Activated T-helper 1 cell treated with anti-CD3 and anti-CD28 coated beads, Interleukin-12 subunit alpha, Interleukin-12 subunit beta, Interleukin-2, Interleukin-4 antibody, amounts not matched to agents 30 ng/mL and 10 ng/mL and 1 ng/mL, durations not matched to agents 14 hours and 24 hours and 36 hours (primary cell): ENCODE results near the gene VMAC. TPM values are rescaled to one million over a fixed set of nuclear protein-coding genes. Genes with fewer than 3 reads are reported as not detected.

ENCODE experiments used
- DNase-seq: peaks from one replicate; pipeline ENCODE4 v3.0.0; 2021; ENCODE audit warnings: low spot score
- H3K27ac Mint-ChIP-seq: one replicate; pipeline ENCODE4 v1.8.0; 2021; ENCODE audit warnings: mild to moderate bottlenecking, mixed read lengths
- H3K27me3 Mint-ChIP-seq: one replicate; pipeline ENCODE4 v1.8.0; 2022; ENCODE audit warnings: mild to moderate bottlenecking, moderate library complexity, mixed read lengths; ENCODE audit not compliant: insufficient read depth
- H3K36me3 Mint-ChIP-seq: one replicate; pipeline ENCODE4 v1.8.0; 2021; ENCODE audit warnings: low read depth, mixed read lengths
- H3K4me1 Mint-ChIP-seq: one replicate; pipeline ENCODE4 v1.8.0; 2021; ENCODE audit warnings: low read depth, mixed read lengths
- H3K4me3 Mint-ChIP-seq: one replicate; pipeline ENCODE4 v1.8.0; 2021; ENCODE audit warnings: mild to moderate bottlenecking, moderate library complexity, mixed read lengths
- H3K9me3 Mint-ChIP-seq: one replicate; pipeline ENCODE4 v1.8.0; 2021; ENCODE audit warnings: mixed read lengths
- intact Hi-C: fragments of 100-400 bp; cut with micrococcal nuclease; formaldehyde crosslinking; loops from one replicate; pipeline ENCODE4 v1.15.1; 2024
- total RNA-seq: library from RNA; stranded (reverse); gene quantifications from 2 replicates; pipeline ENCODE4 v1.2.3, GENCODE V29; 2022

The VMAC gene
- total RNA-seq, 1 donor from 2014 or later = 3.5 TPM

- peak; percentile 27 for DNase-seq
- H3K4me1 Mint-ChIP-seq = peaks cover 70% of the 10 kb centered on the region
- H3K27me3 Mint-ChIP-seq = no peaks in the 10 kb centered on the region
- peaks cover 28% of the 10 kb centered on the region for H3K36me3 Mint-ChIP-seq
- intact Hi-C loops = no loop called here
- no peaks in the 10 kb centered on the region for H3K9me3 Mint-ChIP-seq
- peak overlapping the region; percentile 95 for H3K27ac Mint-ChIP-seq
- peak overlapping the region; percentile 68 for H3K4me3 Mint-ChIP-seq
These were observed 45.2 kb downstream of the VMAC start for GRCh38 chr19:5949792-5950305.

GRCh38 chr19:5950741-5951140 is 46.1 kb downstream of the VMAC start:
- Mint-ChIP-seq H3K4me3 (no peak overlapping the region), H3K4me1 (peaks cover 70% of the 10 kb centered on the region), H3K27me3 (no peaks in the 10 kb centered on the region), H3K27ac (peak overlapping the region; percentile 67), H3K36me3 (peaks cover 26% of the 10 kb centered on the region), H3K9me3 (no peaks in the 10 kb centered on the region)
- DNase-seq = no peak
- intact Hi-C loops = no loop called here

GRCh38 chr19:5951338-5951861 is 46.7 kb downstream of the VMAC start:
- peaks cover 76% of the 10 kb centered on the region for H3K4me1 Mint-ChIP-seq
- peak overlapping the region; percentile 67 for H3K27ac Mint-ChIP-seq
- H3K27me3 Mint-ChIP-seq = no peaks in the 10 kb centered on the region
- no peak overlapping the region for H3K4me3 Mint-ChIP-seq
- no peak for DNase-seq
- intact Hi-C loops = no loop called here
- H3K9me3 Mint-ChIP-seq = no peaks in the 10 kb centered on the region
- peaks cover 22% of the 10 kb centered on the region for H3K36me3 Mint-ChIP-seq

GRCh38 chr19:5952193-5953029 is 47.7 kb downstream of the VMAC start:
- intact Hi-C loops = loop anchor here (1.0 to 2.0 kb wide), 3 partner anchors 10 to 48 kb away; partner anchors contain the start of genes RANBP3 and VMAC
- no peak for DNase-seq
- H3K4me3 Mint-ChIP-seq = peak overlapping the region; percentile 76

GRCh38 chr19:5953030-5953589 is 48.4 kb downstream of the VMAC start:
- H3K9me3 Mint-ChIP-seq = no peaks in the 10 kb centered on the region
- no peak for DNase-seq
- peak overlapping the region; percentile 98 for H3K27ac Mint-ChIP-seq
- intact Hi-C loops = loop anchor here (1.0 to 2.0 kb wide), 3 partner anchors 9 to 49 kb away; partner anchors contain the start of genes RANBP3 and VMAC
- H3K4me3 Mint-ChIP-seq = peak overlapping the region; percentile 76
- H3K27me3 Mint-ChIP-seq = no peaks in the 10 kb centered on the region
- H3K36me3 Mint-ChIP-seq = peaks cover 23% of the 10 kb centered on the region
- peaks cover 79% of the 10 kb centered on the region for H3K4me1 Mint-ChIP-seq

More at GRCh38 chr19:5952193-5953029, 47.7 kb downstream of the VMAC start:
- H3K27me3 Mint-ChIP-seq = no peaks in the 10 kb centered on the region
- H3K9me3 Mint-ChIP-seq = no peaks in the 10 kb centered on the region
- H3K27ac Mint-ChIP-seq = peak overlapping the region; percentile 98
- H3K4me1 Mint-ChIP-seq = peaks cover 79% of the 10 kb centered on the region
- H3K36me3 Mint-ChIP-seq = peaks cover 22% of the 10 kb centered on the region

- Mint-ChIP-seq H3K4me3 (peak overlapping the region; percentile 76), H3K36me3 (peaks cover 21% of the 10 kb centered on the region), H3K27ac (peak overlapping the region; percentile 98), H3K4me1 (peaks cover 75% of the 10 kb centered on the region), H3K9me3 (no peaks in the 10 kb centered on the region), H3K27me3 (no peaks in the 10 kb centered on the region)
- intact Hi-C loops = loop anchor here (1.0 to 2.0 kb wide), 4 partner anchors 9 to 49 kb away; partner anchors contain the start of genes RANBP3 and VMAC
- peak; percentile 24 for DNase-seq
These were observed 49.1 kb downstream of the VMAC start for GRCh38 chr19:5953680-5954213.

GRCh38 chr19:5954293-5954692 is 49.6 kb downstream of the VMAC start:
- intact Hi-C loops = loop anchor here (2.0 kb wide), 1 partner anchor 15 kb away; no protein-coding TSS in a partner anchor
- Mint-ChIP-seq H3K36me3 (peaks cover 20% of the 10 kb centered on the region), H3K4me1 (peaks cover 69% of the 10 kb centered on the region), H3K27ac (peak overlapping the region; percentile 98), H3K27me3 (no peaks in the 10 kb centered on the region), H3K9me3 (no peaks in the 10 kb centered on the region), H3K4me3 (peak overlapping the region; percentile 76)
- DNase-seq = no peak

- no peak for DNase-seq
- H3K27ac Mint-ChIP-seq = peak overlapping the region; percentile 18
- no peaks in the 10 kb centered on the region for H3K9me3 Mint-ChIP-seq
- peaks cover 12% of the 10 kb centered on the region for H3K36me3 Mint-ChIP-seq
- peaks cover 62% of the 10 kb centered on the region for H3K4me1 Mint-ChIP-seq
- no peaks in the 10 kb centered on the region for H3K27me3 Mint-ChIP-seq
- intact Hi-C loops = loop anchor here (2.0 kb wide), 1 partner anchor 13 kb away; no protein-coding TSS in a partner anchor
- H3K4me3 Mint-ChIP-seq = no peak overlapping the region
These were observed 50.9 kb downstream of the VMAC start for GRCh38 chr19:5955636-5955935.

GRCh38 chr19:5956323-5956722 is 51.7 kb downstream of the VMAC start:
- peak overlapping the region; percentile 48 for H3K27ac Mint-ChIP-seq
- H3K36me3 Mint-ChIP-seq = peaks cover 12% of the 10 kb centered on the region
- intact Hi-C loops = no loop called here
- peaks cover 60% of the 10 kb centered on the region for H3K4me1 Mint-ChIP-seq
- H3K4me3 Mint-ChIP-seq = no peak overlapping the region
- H3K27me3 Mint-ChIP-seq = no peaks in the 10 kb centered on the region
- no peak for DNase-seq
- H3K9me3 Mint-ChIP-seq = no peaks in the 10 kb centered on the region

- intact Hi-C loops = no loop called here
- no peak overlapping the region for H3K27ac Mint-ChIP-seq
- peaks cover 58% of the 10 kb centered on the region for H3K4me1 Mint-ChIP-seq
These were observed 52.1 kb downstream of the VMAC start for GRCh38 chr19:5956728-5957127.

GRCh38 chr19:5957170-5957569 is 52.5 kb downstream of the VMAC start:
- H3K27me3 Mint-ChIP-seq = no peaks in the 10 kb centered on the region
- DNase-seq = no peak
- intact Hi-C loops = no loop called here
- no peak overlapping the region for H3K4me3 Mint-ChIP-seq
- H3K4me1 Mint-ChIP-seq = peaks cover 60% of the 10 kb centered on the region
- peaks cover 8% of the 10 kb centered on the region for H3K36me3 Mint-ChIP-seq
- H3K9me3 Mint-ChIP-seq = no peaks in the 10 kb centered on the region
- H3K27ac Mint-ChIP-seq = peak overlapping the region; percentile 30

More at GRCh38 chr19:5956728-5957127, 52.1 kb downstream of the VMAC start:
- H3K27me3 Mint-ChIP-seq = no peaks in the 10 kb centered on the region
- no peaks in the 10 kb centered on the region for H3K9me3 Mint-ChIP-seq
- no peak for DNase-seq
- no peak overlapping the region for H3K4me3 Mint-ChIP-seq
- H3K36me3 Mint-ChIP-seq = peaks cover 9% of the 10 kb centered on the region

GRCh38 chr19:5958074-5958850 is 53.6 kb downstream of the VMAC start:
- Mint-ChIP-seq H3K27ac (peak overlapping the region; percentile 29), H3K27me3 (no peaks in the 10 kb centered on the region), H3K36me3 (peaks cover 9% of the 10 kb centered on the region), H3K9me3 (no peaks in the 10 kb centered on the region), H3K4me1 (peaks cover 61% of the 10 kb centered on the region), H3K4me3 (no peak overlapping the region)
- intact Hi-C loops = no loop called here
- DNase-seq = no peak
